K562 (cell line): Measurements from ENCODE around the gene LAT. TPM values are rescaled to one million over a fixed set of nuclear protein-coding genes. Genes with fewer than 3 reads are reported as not detected.

Source experiments
- CAMTA2 ChIP-seq: fragments of 250-450 bp; sonication (Bioruptor Pico); conservative IDR thresholded peaks from 2 replicates; pipeline ENCODE4 v1.5.1; 2022
- STAT6 ChIP-seq: sonication (generic); formaldehyde crosslinking; IDR thresholded peaks from 2 replicates; pipeline ENCODE4 v1.8.1; 2023; ENCODE audit warnings: mild to moderate bottlenecking, missing genetic modification reagents
- ZNF232 ChIP-seq: sonication (generic); formaldehyde crosslinking; IDR thresholded peaks from 2 replicates; pipeline ENCODE4 v1.8.0; 2022; ENCODE audit warnings: mild to moderate bottlenecking, missing genetic modification reagents
- polyA plus RNA-seq, 8 experiments: library from polyadenylated mRNA; depleted of rRNA in 4 of 8; stranded (reverse) in 5 of 8; unstranded in 3 of 8; fragments of >200 nt; fragmentation: Nextera tagmentation in 2 of 8; fragmentation: Illumina TruSeq in 1 of 8; extraction: Ambion mirVana in 2 of 8; extraction: Trizol in 1 of 8; gene quantifications; 2 replicates each; pipeline versions ENCODE4 v1.2.1 to v1.2.3, GENCODE V29; 2011 to 2014; ENCODE audit warnings: inconsistent platforms in 1 of 8, missing spikeins in 1 of 8
- total RNA-seq, 7 experiments: library from RNA; depleted of rRNA in 6 of 7; stranded (reverse); fragments of >200 nt in 6 of 7; fragmentation: Illumina TruSeq in 2 of 7; extraction: Trizol in 2 of 7; gene quantifications; 2 replicates each; pipeline versions ENCODE4 v1.2.1 to v1.2.3, GENCODE V29; 2011 to 2021; ENCODE audit warnings: low replicate concordance in 1 of 7

Gene LAT
- total and polyA plus RNA-seq, 9 of the 15 experiments (the other 6 are each of a cell fraction or from before 2014, with no cell fraction given), result 0.40 to 4.2 (median 1.3) TPM

- TF ChIP-seq STAT6 (CRISPR knock-in tag), result no peak
- no peak for TF ChIP-seq ZNF232 (CRISPR knock-in tag)
- no peak for TF ChIP-seq CAMTA2
- TF ChIP-seq, all 486 proteins: peak for 0
Measured at GRCh38 chr16:29030086-29030840, 45.4 kb downstream of the LAT start (continued).

Other genes with a start within 250 kb of the LAT start
Only the 7 nearest of the 9 such genes appear.
- 366 and 468 TPM in 2 replicates for gene TUFM, start 138.7 kb upstream of the LAT start, total RNA-seq (2014; rRNA removed)
- 202 and 249 TPM in 2 replicates for gene TUFM, start 138.7 kb upstream of the LAT start, total RNA-seq (2014; rRNA removed; fragmentation: Illumina TruSeq; extraction: Trizol)
- 255 and 256 TPM in 2 replicates for gene TUFM, start 138.7 kb upstream of the LAT start, total RNA-seq (2015; rRNA removed; fragmentation: Illumina TruSeq; extraction: Trizol)
- gene TUFM, start 138.7 kb upstream of the LAT start, total RNA-seq (2021), result 410 and 434 TPM in 2 replicates
- gene TUFM, start 138.7 kb upstream of the LAT start, polyA plus RNA-seq (2011; rRNA removed), result 174 and 217 TPM in 2 replicates
- gene TUFM, start 138.7 kb upstream of the LAT start, polyA plus RNA-seq (2014; fragmentation: Illumina TruSeq; extraction: Trizol), result 354 and 374 TPM in 2 replicates
- gene TUFM, start 138.7 kb upstream of the LAT start, polyA plus RNA-seq (2014; fragmentation: Nextera tagmentation; extraction: Ambion mirVana), result 10 to 100 TPM; 34.1 to 71.2 TPM
- 275 and 298 TPM in 2 replicates for gene TUFM, start 138.7 kb upstream of the LAT start, polyA plus RNA-seq (2014; rRNA removed)
- gene SH2B1, start 121.2 kb upstream of the LAT start, total RNA-seq (2014; rRNA removed), result 24.7 and 25.9 TPM in 2 replicates
- 4.2 and 9.5 TPM in 2 replicates for gene SH2B1, start 121.2 kb upstream of the LAT start, total RNA-seq (2014; rRNA removed; fragmentation: Illumina TruSeq; extraction: Trizol)
- gene SH2B1, start 121.2 kb upstream of the LAT start, total RNA-seq (2015; rRNA removed; fragmentation: Illumina TruSeq; extraction: Trizol), result 15.3 and 16.8 TPM in 2 replicates
- 52.5 and 58.2 TPM in 2 replicates for gene SH2B1, start 121.2 kb upstream of the LAT start, total RNA-seq (2021)
- gene SH2B1, start 121.2 kb upstream of the LAT start, polyA plus RNA-seq (2011; rRNA removed), result 12.3 and 23.7 TPM in 2 replicates
- 39.4 and 43.6 TPM in 2 replicates for gene SH2B1, start 121.2 kb upstream of the LAT start, polyA plus RNA-seq (2014; fragmentation: Illumina TruSeq; extraction: Trizol)
- gene SH2B1, start 121.2 kb upstream of the LAT start, polyA plus RNA-seq (2014; fragmentation: Nextera tagmentation; extraction: Ambion mirVana), result under 1 TPM; 0.18 to 0.53 TPM
- 41.7 and 42.5 TPM in 2 replicates for gene SH2B1, start 121.2 kb upstream of the LAT start, polyA plus RNA-seq (2014; rRNA removed)
- gene ATP2A1, start 106.6 kb upstream of the LAT start, total RNA-seq (2014; rRNA removed), result 0.41 and 0.65 TPM in 2 replicates
- gene ATP2A1, start 106.6 kb upstream of the LAT start, total RNA-seq (2014; rRNA removed; fragmentation: Illumina TruSeq; extraction: Trizol), result 0.64 and 0.65 TPM in 2 replicates
- 0.65 and 1.9 TPM in 2 replicates for gene ATP2A1, start 106.6 kb upstream of the LAT start, total RNA-seq (2015; rRNA removed; fragmentation: Illumina TruSeq; extraction: Trizol)
- gene ATP2A1, start 106.6 kb upstream of the LAT start, total RNA-seq (2021), result 2.3 and 2.6 TPM in 2 replicates
- gene ATP2A1, start 106.6 kb upstream of the LAT start, polyA plus RNA-seq (2011; rRNA removed), result 1.2 and 3.1 TPM in 2 replicates
- 1.8 TPM in 2 replicates for gene ATP2A1, start 106.6 kb upstream of the LAT start, polyA plus RNA-seq (2014; fragmentation: Illumina TruSeq; extraction: Trizol)
- under 1 TPM; 0.25 to 0.58 TPM for gene ATP2A1, start 106.6 kb upstream of the LAT start, polyA plus RNA-seq (2014; fragmentation: Nextera tagmentation; extraction: Ambion mirVana)
- 1.4 and 1.8 TPM in 2 replicates for gene ATP2A1, start 106.6 kb upstream of the LAT start, polyA plus RNA-seq (2014; rRNA removed)
- gene RABEP2, start 59.8 kb upstream of the LAT start, total RNA-seq (2014; rRNA removed), result 13.4 and 14.4 TPM in 2 replicates
- 1.3 and 2.4 TPM in 2 replicates for gene RABEP2, start 59.8 kb upstream of the LAT start, total RNA-seq (2014; rRNA removed; fragmentation: Illumina TruSeq; extraction: Trizol)
- gene RABEP2, start 59.8 kb upstream of the LAT start, total RNA-seq (2015; rRNA removed; fragmentation: Illumina TruSeq; extraction: Trizol), result 10.1 and 11.0 TPM in 2 replicates
- 7.9 and 10.6 TPM in 2 replicates for gene RABEP2, start 59.8 kb upstream of the LAT start, total RNA-seq (2021)
- 3.5 and 4.9 TPM in 2 replicates for gene RABEP2, start 59.8 kb upstream of the LAT start, polyA plus RNA-seq (2011; rRNA removed)
- 1.6 and 4.5 TPM in 2 replicates for gene RABEP2, start 59.8 kb upstream of the LAT start, polyA plus RNA-seq (2014; fragmentation: Illumina TruSeq; extraction: Trizol)
- under 1 TPM; 0.15 to 0.20 TPM for gene RABEP2, start 59.8 kb upstream of the LAT start, polyA plus RNA-seq (2014; fragmentation: Nextera tagmentation; extraction: Ambion mirVana)
- gene RABEP2, start 59.8 kb upstream of the LAT start, polyA plus RNA-seq (2014; rRNA removed), result 10.3 and 16.6 TPM in 2 replicates
- 2.8 and 4.0 TPM in 2 replicates for gene CD19, start 53.1 kb upstream of the LAT start, total RNA-seq (2014; rRNA removed)
- gene CD19, start 53.1 kb upstream of the LAT start, total RNA-seq (2014; rRNA removed; fragmentation: Illumina TruSeq; extraction: Trizol), result 1.2 and 1.3 TPM in 2 replicates
- gene CD19, start 53.1 kb upstream of the LAT start, total RNA-seq (2015; rRNA removed; fragmentation: Illumina TruSeq; extraction: Trizol), result 3.3 and 4.0 TPM in 2 replicates
- gene CD19, start 53.1 kb upstream of the LAT start, total RNA-seq (2021), result 3.0 and 3.7 TPM in 2 replicates
- 1.4 and 2.1 TPM in 2 replicates for gene CD19, start 53.1 kb upstream of the LAT start, polyA plus RNA-seq (2011; rRNA removed)
- gene CD19, start 53.1 kb upstream of the LAT start, polyA plus RNA-seq (2014; fragmentation: Illumina TruSeq; extraction: Trizol), result 1.3 and 3.3 TPM in 2 replicates
- gene CD19, start 53.1 kb upstream of the LAT start, polyA plus RNA-seq (2014; fragmentation: Nextera tagmentation; extraction: Ambion mirVana), result under 1 TPM in 1 of 2 experiments, not detected in 1; 0.27 TPM
- gene CD19, start 53.1 kb upstream of the LAT start, polyA plus RNA-seq (2014; rRNA removed), result 2.6 and 4.1 TPM in 2 replicates
- 45.5 and 67.2 TPM in 2 replicates for gene NFATC2IP, start 34.1 kb upstream of the LAT start, total RNA-seq (2014; rRNA removed)
- gene NFATC2IP, start 34.1 kb upstream of the LAT start, total RNA-seq (2014; rRNA removed; fragmentation: Illumina TruSeq; extraction: Trizol), result 45.9 and 46.9 TPM in 2 replicates
- gene NFATC2IP, start 34.1 kb upstream of the LAT start, total RNA-seq (2015; rRNA removed; fragmentation: Illumina TruSeq; extraction: Trizol), result 40.6 and 41.5 TPM in 2 replicates
- gene NFATC2IP, start 34.1 kb upstream of the LAT start, total RNA-seq (2021), result 49.2 and 54.3 TPM in 2 replicates
- 100 and 106 TPM in 2 replicates for gene NFATC2IP, start 34.1 kb upstream of the LAT start, polyA plus RNA-seq (2011; rRNA removed)
- 55.1 and 62.0 TPM in 2 replicates for gene NFATC2IP, start 34.1 kb upstream of the LAT start, polyA plus RNA-seq (2014; fragmentation: Illumina TruSeq; extraction: Trizol)
- gene NFATC2IP, start 34.1 kb upstream of the LAT start, polyA plus RNA-seq (2014; fragmentation: Nextera tagmentation; extraction: Ambion mirVana), result 10 to 100 TPM; 15.6 to 16.1 TPM
- gene NFATC2IP, start 34.1 kb upstream of the LAT start, polyA plus RNA-seq (2014; rRNA removed), result 73.7 and 80.9 TPM in 2 replicates
- 37.8 and 48.4 TPM in 2 replicates for gene SPNS1, start 10.3 kb upstream of the LAT start, total RNA-seq (2014; rRNA removed)
- gene SPNS1, start 10.3 kb upstream of the LAT start, total RNA-seq (2014; rRNA removed; fragmentation: Illumina TruSeq; extraction: Trizol), result 6.2 and 9.0 TPM in 2 replicates
- 13.7 and 16.3 TPM in 2 replicates for gene SPNS1, start 10.3 kb upstream of the LAT start, total RNA-seq (2015; rRNA removed; fragmentation: Illumina TruSeq; extraction: Trizol)
- gene SPNS1, start 10.3 kb upstream of the LAT start, total RNA-seq (2021), result 64.9 and 69.8 TPM in 2 replicates
- 12.3 and 20.6 TPM in 2 replicates for gene SPNS1, start 10.3 kb upstream of the LAT start, polyA plus RNA-seq (2011; rRNA removed)
- 22.2 and 38.7 TPM in 2 replicates for gene SPNS1, start 10.3 kb upstream of the LAT start, polyA plus RNA-seq (2014; fragmentation: Illumina TruSeq; extraction: Trizol)
- 1 to 10 TPM in 1 of 2 experiments, under 1 TPM in 1; 0.58 to 2.9 TPM for gene SPNS1, start 10.3 kb upstream of the LAT start, polyA plus RNA-seq (2014; fragmentation: Nextera tagmentation; extraction: Ambion mirVana)
- 37.8 and 40.6 TPM in 2 replicates for gene SPNS1, start 10.3 kb upstream of the LAT start, polyA plus RNA-seq (2014; rRNA removed)